ENCODE measurements around the gene LONRF3. TPM values are rescaled to one million over a fixed set of nuclear protein-coding genes. Genes with fewer than 3 reads are reported as not detected.
"Not testable (repeated sequence)": the region's sequence is repeated elsewhere in the genome, so short reads cannot be mapped to it uniquely, and the experiment has no call there.

LONRF3 gene
- polyA plus RNA-seq, 1 donor: 3.5 TPM

DNA sequence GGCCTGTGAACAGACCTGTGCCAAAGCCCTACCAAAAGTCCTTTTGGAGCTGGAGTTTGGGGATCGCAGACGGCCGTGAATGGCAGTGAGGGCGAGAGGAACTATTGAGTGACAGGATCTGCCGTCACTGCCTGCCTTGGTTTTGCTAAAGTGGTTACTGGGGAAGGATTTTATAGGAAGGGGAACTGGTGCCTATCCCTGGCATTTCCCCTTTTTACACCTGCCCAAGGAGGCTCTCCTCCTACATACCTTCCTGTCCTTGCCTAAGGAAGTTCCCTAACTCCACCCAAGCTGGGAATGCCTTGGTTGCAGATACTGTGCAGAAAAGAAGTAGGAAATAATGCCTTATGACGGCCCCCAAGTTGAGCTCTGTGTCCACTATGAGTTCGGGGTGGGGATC is 14.5 kb downstream of the LONRF3 start:
- no peak for DNase-seq (ENCODE audit: low read depth)

DNA sequence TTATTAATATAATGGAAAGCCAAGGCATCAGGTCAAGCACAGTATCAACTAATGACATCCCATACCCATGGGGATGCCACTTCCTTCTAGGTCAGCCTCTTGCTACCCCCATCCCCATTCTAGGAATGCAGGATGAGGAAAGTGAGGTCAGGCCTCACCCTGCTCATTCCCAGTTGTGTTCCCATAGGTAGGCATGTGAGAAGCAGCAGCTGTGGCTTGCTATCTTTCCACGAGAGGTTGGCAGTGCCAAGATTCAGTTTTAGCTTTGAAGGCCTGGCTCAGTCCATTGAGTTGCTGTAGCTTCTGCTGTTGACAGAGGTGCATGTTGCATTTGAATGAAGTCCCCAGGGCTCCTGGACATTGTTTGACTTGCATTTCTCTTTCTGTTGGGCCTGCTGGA is 15.5 kb downstream of the LONRF3 start:
- no peak for DNase-seq (ENCODE audit: low read depth)

DNA sequence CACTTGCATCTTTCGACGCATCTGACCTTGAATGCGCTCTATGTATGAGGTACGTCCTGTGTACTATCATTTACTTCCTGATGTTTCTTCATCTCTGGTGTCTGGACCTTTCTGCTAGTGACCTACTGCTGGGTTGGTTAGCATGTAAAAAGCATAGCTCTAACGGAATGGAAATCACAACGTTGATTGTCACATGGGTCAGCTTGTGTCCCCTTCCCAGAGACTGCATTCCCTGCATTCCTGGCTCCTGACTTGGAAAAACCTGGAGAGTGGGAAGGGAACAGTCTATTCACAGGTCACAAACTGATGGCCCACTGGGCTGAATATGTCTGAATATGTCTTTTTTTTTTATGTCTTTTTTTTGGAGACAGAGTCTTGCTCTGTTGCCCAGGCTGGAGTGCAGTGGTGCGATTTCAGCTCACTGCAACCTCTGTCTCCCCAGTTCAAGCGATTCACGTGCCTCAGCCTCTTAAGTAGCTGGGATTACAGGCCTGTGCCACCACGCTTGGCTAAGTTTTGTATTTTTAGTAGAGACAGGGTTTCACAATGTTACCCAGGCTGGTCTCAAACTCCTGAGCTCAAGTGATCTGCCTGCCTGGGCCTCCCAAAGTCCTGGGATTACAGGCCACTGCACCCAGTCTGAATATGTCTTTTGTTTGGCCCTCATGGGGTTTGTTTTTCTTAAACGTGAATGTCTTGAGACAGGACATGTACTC is 16.3 kb downstream of the LONRF3 start:
- no peak for DNase-seq (ENCODE audit: low read depth)

DNA sequence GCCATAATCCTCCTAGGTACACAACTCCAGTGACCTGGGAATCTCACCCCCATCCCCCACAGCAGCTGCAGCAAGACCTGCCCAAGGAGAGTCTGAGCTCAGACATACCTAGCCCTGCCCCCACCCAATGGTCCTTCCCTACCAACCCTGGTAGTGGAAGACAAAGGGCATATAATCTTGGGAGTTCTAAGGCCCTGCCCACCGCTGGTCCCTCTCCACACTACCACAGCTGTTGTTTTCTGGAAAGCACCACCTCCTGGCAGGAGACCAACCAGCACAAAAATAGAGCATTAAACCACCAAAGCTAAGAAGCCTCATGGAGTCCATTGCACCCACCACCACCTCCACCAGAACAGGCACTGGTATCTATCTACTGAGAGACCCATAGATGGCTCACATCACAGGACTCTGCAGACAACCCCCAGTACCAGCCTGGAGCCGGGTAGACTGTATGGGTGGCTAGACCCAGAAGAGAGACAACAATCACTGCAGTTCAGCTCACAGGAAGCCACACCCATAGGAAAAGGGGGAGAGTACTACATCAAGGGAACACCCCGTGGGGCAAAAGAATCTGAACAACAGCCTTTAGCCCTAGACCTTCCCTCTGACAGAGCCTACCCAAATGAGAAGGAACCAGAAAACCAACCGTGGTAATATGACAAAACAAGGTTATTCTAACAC is 18.2 kb downstream of the LONRF3 start:
- not testable (repeated sequence) for DNase-seq (ENCODE audit: low read depth)

DNA sequence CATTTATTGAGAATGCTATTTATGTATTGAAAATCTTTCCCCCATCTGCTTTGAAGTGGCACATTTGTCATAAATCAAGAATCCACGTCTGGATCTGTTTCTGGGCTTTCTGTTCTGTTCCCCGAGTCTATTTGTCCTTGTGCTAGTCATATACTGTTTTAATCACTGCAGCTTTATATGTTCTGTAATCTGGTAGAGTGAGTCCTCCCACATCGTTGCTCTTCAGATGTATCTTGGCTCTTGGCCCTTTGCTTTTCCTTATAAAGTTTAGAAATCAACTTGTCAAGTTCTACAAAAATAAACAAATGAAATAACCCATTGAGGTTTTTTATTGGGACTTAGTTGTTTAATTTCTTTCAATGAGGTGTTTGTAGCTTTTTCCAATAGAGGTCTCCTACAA is 29.0 kb downstream of the LONRF3 start:
- no peak for DNase-seq (ENCODE audit: low read depth)

DNA sequence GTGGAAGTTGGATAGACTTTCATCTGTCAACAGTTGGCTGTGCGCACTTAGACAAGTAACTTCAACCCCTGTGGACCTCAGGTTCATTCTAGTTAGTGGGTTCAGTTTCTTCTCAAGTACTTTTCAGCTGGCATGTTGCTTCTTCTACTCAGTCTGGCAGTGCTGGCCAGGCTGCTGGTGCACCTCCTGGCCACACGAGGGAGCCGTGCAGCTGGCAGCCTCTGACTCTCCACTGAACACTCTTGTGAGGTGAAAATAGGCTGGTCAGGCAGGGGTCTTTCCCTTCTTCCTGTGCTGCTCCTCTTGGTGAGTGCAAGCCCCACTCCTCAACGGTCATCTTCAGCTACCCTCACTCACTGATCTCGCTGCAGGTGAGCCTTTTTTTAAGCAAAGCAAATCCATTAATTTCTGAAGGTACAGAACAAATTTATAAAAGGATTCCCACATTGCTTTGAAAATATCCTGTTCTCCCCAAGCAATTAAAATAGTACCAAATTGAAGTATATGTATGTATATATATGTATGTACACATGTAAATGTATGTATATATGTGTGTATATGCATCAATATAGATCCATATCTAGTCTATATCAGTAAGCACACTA is 30.6 kb downstream of the LONRF3 start:
- no peak for DNase-seq (ENCODE audit: low read depth)

DNA sequence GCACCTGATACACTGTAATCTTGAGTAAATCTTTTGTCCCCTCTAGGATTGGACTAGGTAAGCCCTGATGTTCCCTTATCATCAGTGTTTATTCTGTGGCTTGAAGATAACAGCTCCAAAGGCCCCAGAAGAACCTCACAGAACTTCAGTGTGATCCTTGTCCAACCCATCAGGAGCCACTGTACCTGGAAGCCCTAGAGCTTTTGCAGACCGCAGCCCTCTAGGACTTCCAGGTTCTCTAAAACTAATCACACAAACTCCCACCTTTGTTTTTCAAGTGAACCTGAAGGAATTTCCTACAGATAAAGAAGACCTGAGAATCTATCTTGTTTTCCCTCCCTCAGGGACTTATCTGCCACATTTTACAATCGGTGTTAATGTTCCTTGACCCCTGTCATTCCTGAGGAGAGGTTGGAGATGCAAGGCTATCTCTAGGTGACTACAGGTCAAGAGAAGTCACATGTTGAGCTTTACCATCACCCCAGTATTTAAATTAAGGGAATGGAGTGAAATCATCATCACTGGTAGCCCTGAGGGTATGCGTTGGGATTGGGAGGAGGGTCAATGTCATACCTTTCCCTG is 32.9 kb downstream of the LONRF3 start:
- no peak for DNase-seq (ENCODE audit: low read depth)

DNA sequence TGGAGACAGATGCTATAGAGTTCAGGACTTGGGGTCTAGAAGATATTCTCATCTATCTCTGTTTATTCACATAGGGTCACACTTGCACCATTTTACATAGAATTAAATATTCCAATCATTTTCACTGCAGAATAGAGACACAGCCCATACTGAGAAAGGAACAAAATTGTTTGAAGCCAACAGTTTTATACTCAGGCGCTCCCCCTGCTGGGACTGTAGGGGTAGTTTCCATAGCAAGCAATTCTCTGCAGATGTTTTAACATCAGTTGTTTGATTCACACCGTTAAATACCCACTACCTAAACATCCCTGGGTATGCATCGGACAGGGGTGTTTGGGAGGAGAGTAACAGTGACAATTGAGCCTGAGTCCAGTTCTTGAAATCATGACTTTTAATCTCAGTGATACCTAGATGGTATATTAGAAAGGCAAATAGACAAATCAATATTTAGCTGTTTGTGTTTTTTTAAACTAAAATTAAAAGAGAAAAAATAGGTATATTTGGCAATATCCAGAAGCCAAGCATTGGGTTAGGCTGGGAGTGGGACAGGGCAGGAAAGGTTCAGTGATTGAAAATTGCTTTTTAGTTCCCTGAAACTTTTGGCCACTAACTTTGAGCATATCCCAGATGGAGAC is 33.8 kb downstream of the LONRF3 start:
- DNase-seq (ENCODE audit: low read depth): no peak

DNA sequence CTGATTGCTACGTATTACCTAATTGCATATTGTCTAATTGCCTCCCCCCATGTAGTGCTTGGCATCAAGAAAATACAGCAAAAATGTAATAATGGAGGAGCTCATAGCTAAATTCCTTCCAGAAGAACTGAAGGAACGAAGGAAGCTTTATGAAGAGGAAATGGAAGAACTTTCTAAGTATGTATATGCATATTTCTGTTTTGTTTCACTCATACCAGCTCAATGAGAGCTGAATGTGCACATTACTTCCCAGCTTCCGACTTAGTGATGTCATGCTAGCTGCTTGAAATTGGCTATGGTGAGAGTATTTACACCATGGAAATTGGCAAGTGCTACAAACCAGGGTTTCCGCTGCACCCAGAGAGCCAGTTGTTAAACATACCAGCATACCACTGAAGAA is 34.7 kb downstream of the LONRF3 start:
- DNase-seq (ENCODE audit: low read depth): no peak

DNA sequence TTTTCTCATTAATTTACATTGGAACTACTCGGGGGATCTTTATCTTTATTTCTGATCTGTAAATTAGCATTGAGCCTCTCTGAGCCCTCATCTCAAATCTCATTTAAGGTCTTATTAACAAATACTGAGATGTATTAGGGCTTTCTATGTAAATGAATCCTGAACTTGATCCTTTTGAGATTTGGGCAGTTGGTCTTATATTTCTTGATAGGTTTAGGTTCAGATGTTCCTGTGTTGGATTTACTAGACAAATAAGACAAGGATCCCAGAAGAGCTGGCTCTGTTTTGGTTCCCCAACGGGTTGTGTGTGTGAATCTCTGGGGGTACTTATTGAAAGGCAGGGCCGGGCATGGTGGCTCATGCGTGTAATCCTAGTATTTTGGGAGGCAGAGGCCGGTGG is 36.1 kb downstream of the LONRF3 start:
- DNase-seq (ENCODE audit: low read depth): no peak

DNA sequence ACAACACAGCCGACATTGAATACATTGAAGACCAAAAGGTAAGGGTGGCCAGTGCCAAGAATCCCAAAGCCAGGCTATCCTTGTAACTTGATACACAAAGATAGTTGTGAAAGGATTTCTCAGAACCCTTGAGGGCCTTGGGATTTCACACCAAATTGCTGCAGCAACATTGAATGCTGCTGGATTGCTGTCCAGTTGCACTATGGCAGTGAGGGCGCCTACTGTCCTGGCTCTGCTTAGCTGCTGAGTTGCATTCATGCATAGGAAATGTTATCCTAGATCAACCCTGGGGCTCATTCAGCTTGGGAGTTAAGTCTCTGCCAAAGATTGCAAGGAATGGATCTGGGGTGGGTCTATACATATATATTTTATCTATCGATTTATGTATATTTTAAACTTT is 38.7 kb downstream of the LONRF3 start:
- no peak for DNase-seq (ENCODE audit: low read depth)

DNA sequence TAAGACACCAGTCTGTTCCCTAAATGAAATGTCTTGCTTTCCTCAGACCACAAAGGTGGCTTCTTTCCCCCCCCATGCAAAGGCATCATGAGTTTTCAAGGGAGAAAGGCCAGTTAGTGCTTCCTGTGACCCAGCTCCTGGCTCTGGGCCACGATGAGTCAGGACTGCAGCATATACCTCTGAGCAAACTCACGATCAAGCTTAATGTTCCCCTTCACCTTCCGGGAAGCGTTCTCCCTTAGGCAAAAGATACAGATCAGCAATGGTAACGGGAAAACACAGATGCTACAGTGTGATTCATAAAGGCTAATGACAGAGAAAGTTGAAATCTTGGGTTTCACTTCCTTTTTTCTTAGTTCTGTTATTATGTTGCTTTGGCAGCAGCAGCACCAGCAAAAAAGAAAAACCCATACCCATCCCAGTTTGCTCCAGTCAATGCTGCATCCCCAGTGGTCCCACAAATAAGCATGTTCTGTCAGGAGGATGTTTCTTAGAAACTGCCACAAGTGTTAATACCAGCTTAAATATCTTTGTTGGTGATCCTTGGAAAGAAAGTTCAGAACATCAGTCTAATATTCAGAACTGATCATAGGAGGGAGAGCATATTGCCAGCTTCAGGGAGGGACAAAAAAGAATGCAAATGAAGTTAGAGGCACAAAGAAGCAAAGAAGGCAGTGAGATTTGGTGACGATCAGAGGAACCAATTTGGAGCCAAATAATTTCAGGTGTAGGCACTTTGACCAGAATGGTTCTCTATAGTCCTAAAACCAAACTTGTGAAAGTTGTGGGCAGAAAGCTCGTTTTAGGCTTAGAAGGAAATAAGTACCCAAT is 41.2 kb downstream of the LONRF3 start:
- DNase-seq (ENCODE audit: low read depth): no peak

DNA sequence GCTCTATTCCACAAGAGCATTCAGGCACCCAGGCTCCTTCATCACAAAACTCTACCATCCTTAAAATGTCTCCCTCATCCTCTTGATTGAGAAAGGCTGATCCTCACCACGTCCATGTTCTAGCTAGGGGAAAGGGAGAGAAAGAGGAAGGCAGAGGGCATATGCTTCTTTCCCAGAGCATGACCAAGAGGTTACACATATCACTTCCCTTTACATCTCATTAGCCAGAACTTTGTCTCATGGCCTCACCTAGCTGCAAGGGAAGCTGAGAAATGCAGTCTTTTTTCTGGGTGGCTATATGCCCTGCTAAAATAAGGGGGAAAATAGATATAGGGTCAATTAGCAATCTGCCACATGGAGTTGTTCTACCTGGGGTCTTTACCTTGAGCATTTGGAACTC is 42.7 kb downstream of the LONRF3 start:
- no peak for DNase-seq (ENCODE audit: low read depth)

DNA sequence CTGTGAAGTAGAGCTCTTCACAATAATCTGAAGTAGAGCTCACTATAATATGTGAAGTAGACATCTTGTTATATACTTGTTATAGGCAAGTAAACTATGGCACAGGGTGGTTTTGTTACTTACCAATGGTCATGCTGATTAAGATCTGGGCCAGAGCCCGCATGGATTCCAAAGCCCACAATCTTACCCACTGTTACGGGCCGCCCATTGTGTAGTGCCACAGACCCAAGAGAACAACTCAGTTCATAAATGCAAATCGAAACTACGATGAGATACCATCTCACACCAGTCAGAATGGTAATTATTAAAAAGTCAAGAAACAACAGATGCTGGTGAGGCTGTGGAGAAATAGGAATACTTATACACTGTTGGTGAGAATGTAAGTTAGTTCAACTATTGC is 51.5 kb downstream of the LONRF3 start:
- DNase-seq (ENCODE audit: low read depth): no peak

DNA sequence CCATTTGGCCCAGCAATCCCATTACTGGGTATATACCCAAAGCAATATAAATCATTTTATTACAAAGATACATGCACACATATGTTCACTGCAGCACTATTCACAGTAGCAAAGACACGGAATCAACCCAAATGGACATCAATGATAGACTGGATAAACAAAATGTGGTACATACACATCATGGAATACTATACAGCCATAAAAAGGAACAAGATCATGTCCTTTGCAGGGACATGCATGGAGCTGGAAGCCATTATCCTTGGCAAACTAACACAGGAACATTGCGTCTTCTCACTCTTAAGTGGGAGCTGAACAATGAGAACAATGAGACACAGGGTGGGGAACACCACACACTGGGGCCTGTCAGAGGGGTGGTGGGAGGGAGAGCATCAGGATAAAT is 51.9 kb downstream of the LONRF3 start:
- DNase-seq (ENCODE audit: low read depth): not testable (repeated sequence)

DNA sequence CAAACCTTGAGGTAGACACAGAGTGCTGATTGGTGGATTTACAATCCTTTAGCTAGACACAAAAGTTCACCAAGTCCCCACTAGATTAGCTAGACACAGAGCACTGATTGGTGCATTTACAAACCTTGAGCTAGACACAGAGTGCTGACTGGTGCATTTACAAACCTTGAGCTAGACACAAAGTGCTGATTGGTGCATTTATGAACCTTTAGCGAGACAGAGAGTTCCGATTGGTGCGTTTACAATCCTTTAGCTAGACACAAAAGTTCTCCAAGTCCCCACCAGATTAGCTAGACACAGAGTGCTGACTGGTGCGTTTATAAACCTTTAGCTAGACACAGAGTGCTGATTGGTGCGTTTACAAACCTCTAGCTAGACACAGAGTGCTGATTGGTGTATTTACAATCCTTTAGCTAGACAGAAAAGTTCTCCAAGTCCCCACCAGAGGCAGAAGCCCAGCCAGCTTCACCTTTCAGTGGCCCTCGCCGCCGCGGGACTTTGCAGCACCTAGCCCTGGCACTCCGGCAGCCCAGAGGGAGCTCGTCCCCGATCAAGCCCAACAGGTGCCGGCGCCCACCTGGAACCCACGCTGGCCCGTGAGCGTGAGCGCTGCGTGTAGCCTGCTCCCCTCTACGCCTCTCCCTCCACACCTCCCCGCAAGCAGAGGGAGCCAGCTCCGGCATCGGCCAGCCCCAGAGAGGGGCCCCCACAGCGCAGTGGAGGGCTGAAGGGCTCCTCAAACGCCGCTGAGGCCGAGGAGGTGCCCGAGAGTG is 53.7 kb downstream of the LONRF3 start:
- DNase-seq (ENCODE audit: low read depth): not testable (repeated sequence)

DNA sequence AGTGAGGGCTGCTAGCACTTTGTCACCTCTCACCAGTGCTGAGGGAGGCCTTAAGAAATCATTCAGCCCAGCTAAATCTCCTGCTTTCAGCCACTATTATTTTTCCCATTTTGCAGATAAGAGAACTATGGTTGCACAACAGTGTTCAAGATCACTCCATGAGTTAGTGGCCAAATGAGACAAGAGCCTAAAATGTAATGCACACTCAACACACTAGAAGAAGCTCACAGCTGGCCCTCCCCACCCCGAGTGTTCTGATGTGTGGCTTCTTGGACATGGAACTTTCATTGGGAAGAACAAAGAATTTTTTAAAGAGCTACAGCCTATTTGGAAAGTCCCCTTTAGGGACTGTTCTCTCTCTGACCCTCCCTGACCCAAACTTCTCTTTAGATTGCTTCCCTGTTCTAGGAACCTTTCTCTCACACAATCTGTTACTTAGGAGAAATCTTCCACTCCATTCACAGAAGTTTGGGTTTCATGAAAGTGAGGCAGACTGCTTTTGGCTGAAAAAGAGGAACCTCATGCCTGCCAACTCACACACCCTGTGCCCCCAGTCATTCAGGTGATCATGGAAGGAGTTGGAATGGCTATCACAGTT is 54.4 kb downstream of the LONRF3 start:
- DNase-seq (ENCODE audit: low read depth): no peak

DNA sequence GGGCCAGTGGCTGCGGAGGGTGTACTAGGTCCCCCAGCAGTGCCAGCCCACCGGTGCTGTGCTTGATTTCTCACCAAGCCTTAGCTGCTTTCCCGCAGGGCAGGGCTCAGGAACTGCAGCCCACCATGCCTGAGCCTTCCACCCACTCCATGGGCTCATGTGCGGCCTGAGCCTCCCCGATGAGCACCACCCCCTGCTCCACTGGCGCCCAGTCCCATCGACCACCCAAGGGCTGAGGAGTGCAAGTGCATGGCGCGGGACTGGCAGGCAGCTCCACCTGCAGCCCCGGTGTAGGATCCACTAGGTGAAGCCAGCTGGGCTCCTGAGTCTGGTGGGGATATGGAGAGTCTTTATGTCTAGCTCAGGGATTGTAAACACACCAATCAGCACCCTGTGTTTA is 55.2 kb downstream of the LONRF3 start:
- not testable (repeated sequence) for DNase-seq (ENCODE audit: low read depth)

DNA sequence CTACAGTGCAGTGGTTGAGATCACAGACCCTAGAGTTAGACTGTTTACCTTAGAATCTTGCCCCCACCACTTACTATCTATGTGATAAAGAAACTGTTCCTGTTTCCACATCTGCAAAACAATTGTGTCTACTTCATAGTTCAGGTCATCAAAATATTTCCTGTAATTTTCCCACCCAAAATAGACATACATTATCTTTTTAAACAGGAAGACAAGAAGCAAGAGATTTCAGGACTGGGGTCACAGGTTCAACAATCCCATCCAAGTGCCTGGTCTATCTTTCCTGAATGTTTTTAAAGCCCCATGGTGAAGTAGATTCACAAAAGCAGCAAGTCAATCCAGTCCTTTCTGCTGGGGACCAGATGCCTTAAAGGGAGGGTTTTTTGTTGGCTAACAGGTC is 56.6 kb downstream of the LONRF3 start:
- DNase-seq (ENCODE audit: low read depth): no peak
